Liver (tissue), 9 donors: ENCODE data around the gene GMDS. TPM values are rescaled to one million over a fixed set of nuclear protein-coding genes. Genes with fewer than 3 reads are reported as not detected.

Experiments
- DNase-seq: peaks from one replicate; pipeline ENCODE4 v3.0.0-alpha.2; 2017; ENCODE audit warnings: low spot score
- H3K27ac ChIP-seq, 2 donors: one replicate each; pipeline ENCODE4 v1.7.0; 2013; ENCODE audit warnings: inconsistent platforms in 2 of 2, low read length in 2 of 2, control low read depth in 1 of 2, low read depth in 1 of 2, mild to moderate bottlenecking in 1 of 2
- H3K27me3 ChIP-seq, 4 donors: one replicate each; pipeline versions ENCODE4 v1.6.1 to v1.7.0; 2013; ENCODE audit warnings: low read length in 3 of 4, inconsistent platforms in 1 of 4, mild to moderate bottlenecking in 1 of 4, moderate library complexity in 1 of 4; ENCODE audit not compliant: control insufficient read depth in 4 of 4, insufficient read depth in 4 of 4
- H3K36me3 ChIP-seq, 4 donors: one replicate each; pipeline versions ENCODE4 v1.6.1 to v1.7.0; 2013; ENCODE audit warnings: low read length in 3 of 4, mild to moderate bottlenecking in 3 of 4, low read depth in 1 of 4, moderate library complexity in 1 of 4; ENCODE audit not compliant: control insufficient read depth in 4 of 4, insufficient read depth in 3 of 4
- H3K4me1 ChIP-seq, 4 donors: one replicate each; pipeline versions ENCODE4 v1.6.1 to v1.7.0; 2013; ENCODE audit warnings: low read length in 3 of 4, mild to moderate bottlenecking in 3 of 4, moderate library complexity in 1 of 4; ENCODE audit not compliant: control insufficient read depth in 4 of 4, insufficient read depth in 4 of 4
- H3K4me3 ChIP-seq, 3 donors: one replicate each; pipeline versions ENCODE4 v1.6.1 to v1.7.0; 2013; ENCODE audit warnings: low read length in 3 of 3, control low read depth in 1 of 3, low read depth in 1 of 3, mild to moderate bottlenecking in 1 of 3
- H3K9ac ChIP-seq, 2 donors: one replicate each; pipeline ENCODE4 v1.7.0; 2013; ENCODE audit warnings: low read length in 2 of 2, mild to moderate bottlenecking in 2 of 2, moderate library complexity in 2 of 2, control low read depth in 1 of 2, low read depth in 1 of 2
- H3K9me3 ChIP-seq, 4 donors: one replicate each; pipeline versions ENCODE4 v1.6.1 to v1.7.0; 2013; ENCODE audit warnings: low read length in 3 of 4; ENCODE audit not compliant: control insufficient read depth in 4 of 4
- ATF3 ChIP-seq: IDR thresholded peaks from 2 replicates; pipeline ENCODE4 v1.6.1; 2016; ENCODE audit warnings: antibody characterized with exemption
- CTCF ChIP-seq: fragments of 150-350 bp; IDR thresholded peaks from 2 replicates; pipeline ENCODE4 v1.5.1; 2017; ENCODE audit warnings: improper control_type of control experiment, low read depth, low read length; ENCODE audit not compliant: missing input control
- EGR1 ChIP-seq, 2 donors: IDR thresholded peaks; 2 replicates each; pipeline ENCODE4 v1.6.1; 2016 to 2018; ENCODE audit warnings: antibody characterized with exemption in 2 of 2, low read depth in 2 of 2
- FOXA1 ChIP-seq: IDR thresholded peaks from 2 replicates; pipeline ENCODE4 v1.6.1; 2016; ENCODE audit warnings: antibody characterized with exemption
- GABPA ChIP-seq, 2 donors: IDR thresholded peaks in 1 of 2; conservative IDR thresholded peaks in 1 of 2; 2 replicates each; pipeline ENCODE4 v1.6.1; 2016; ENCODE audit warnings: antibody characterized with exemption in 2 of 2, mild to moderate bottlenecking in 1 of 2, moderate library complexity in 1 of 2
- HNF4A ChIP-seq, 2 donors: conservative IDR thresholded peaks; 2 replicates each; pipeline ENCODE4 v1.6.1; 2016; ENCODE audit warnings: antibody characterized with exemption in 2 of 2, mild to moderate bottlenecking in 2 of 2
- HNF4G ChIP-seq: IDR thresholded peaks from 2 replicates; pipeline ENCODE4 v1.6.1; 2016; ENCODE audit warnings: antibody characterized with exemption
- JUND ChIP-seq, 2 donors: IDR thresholded peaks; 2 replicates each; pipeline ENCODE4 v1.6.1; 2016; ENCODE audit warnings: antibody characterized with exemption in 2 of 2
- MAX ChIP-seq: IDR thresholded peaks from 2 replicates; pipeline ENCODE4 v1.6.1; 2016; ENCODE audit warnings: antibody characterized with exemption
- RAD21 ChIP-seq, 2 donors: IDR thresholded peaks; 2 replicates each; pipeline ENCODE4 v1.6.1; 2016; ENCODE audit warnings: antibody characterized with exemption in 2 of 2, mild to moderate bottlenecking in 2 of 2
- RXRA ChIP-seq, 2 donors: IDR thresholded peaks; 2 replicates each; pipeline ENCODE4 v1.6.1; 2017 to 2018; ENCODE audit warnings: antibody characterized with exemption in 2 of 2, mild to moderate bottlenecking in 1 of 2
- SP1 ChIP-seq: IDR thresholded peaks from 2 replicates; pipeline ENCODE4 v1.6.1; 2018; ENCODE audit warnings: antibody characterized with exemption, mild to moderate bottlenecking
- TAF1 ChIP-seq: conservative IDR thresholded peaks from 2 replicates; pipeline ENCODE4 v1.6.1; 2016; ENCODE audit warnings: antibody characterized with exemption, mild to moderate bottlenecking
- ZBTB33 ChIP-seq: IDR thresholded peaks from 2 replicates; pipeline ENCODE4 v1.6.1; 2016; ENCODE audit warnings: antibody characterized with exemption
- WGBS: extraction: QIAGEN DNeasy Blood & Tissue Kit; methylation state at CpG from one replicate; pipeline ENCODE4 v1.1.7; 2013; 5-methylcytosine and 5-hydroxymethylcytosine counted together
- polyA plus RNA-seq, 2 donors: library from polyadenylated mRNA; stranded (reverse) in 1 of 2; unstranded in 1 of 2; fragments of 200-250 nt in 1 of 2; fragments of >200 nt in 1 of 2; fragmentation: Nextera tagmentation in 1 of 2; extraction: Ambion mirVana in 1 of 2; gene quantifications; one replicate each; pipeline versions ENCODE4 v1.2.1 to v1.2.3, GENCODE V29; 2013 to 2015
- total RNA-seq, 2 donors: library from RNA; depleted of rRNA; stranded (reverse); fragments of >200 nt; gene quantifications; one replicate each; pipeline ENCODE4 v1.2.3, GENCODE V29; 2014
- donor health status: healthy.
- donor health status: healthy.
- donor health status: healthy.
- donor health status: healthy.
- donor health status: healthy.

GMDS gene
- total and polyA plus RNA-seq, 4 donors = 3.5 to 15.6 (median 13.0) TPM

DNA sequence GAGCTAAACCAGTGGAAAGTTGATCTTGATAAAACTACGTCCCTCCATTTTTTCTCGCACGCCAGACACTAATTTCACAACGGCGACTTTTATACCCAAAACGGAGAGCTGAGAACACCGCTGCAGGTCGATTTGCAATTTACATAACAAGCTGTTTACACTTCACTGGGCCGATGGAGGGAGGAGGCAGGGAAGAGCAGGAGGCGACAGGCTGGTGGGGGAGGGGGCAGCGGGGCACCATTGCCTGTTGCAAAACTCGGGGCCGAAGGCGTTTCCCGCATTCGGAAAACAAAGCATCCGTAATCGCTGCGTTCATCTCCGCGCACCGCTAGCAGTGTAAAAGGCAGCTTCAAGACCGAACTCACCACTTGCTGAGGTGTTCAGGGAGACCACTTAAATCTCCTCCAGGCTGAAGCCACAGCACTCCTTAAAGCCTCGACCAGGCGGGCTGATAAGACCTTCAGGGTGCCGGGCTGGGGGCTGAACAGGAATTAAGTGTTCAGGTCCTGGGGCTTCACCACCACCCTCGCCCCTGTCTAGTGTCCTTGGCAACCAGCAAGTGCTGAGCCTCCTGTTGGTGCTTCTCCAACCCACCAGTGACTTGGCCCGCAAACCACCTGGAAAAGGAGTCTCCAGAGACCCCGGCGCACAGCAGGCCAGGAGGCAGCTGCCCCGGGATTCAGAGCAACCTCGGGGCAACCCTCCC, 637.7 kb downstream of the GMDS start:
- Histone ChIP-seq H3K27me3 (peaks cover 0 to 30% (median 10%) of the 10 kb centered on the region in 4 donors), H3K9ac (no peak overlapping the region), H3K4me1 (peaks cover 26 to 63% (median 39%) of the 10 kb centered on the region in 4 donors), H3K27ac (no peak overlapping the region), H3K36me3 (no peaks in the 10 kb centered on the region), H3K9me3 (peaks cover 0 to 3% (median 0%) of the 10 kb centered on the region in 4 donors), H3K4me3 (peak overlapping the region in 1 of 3 donors; percentile 4)
- no peak for DNase-seq
- TF ChIP-seq HNF4G = no peak
- no peak for TF ChIP-seq JUND (IDR thresholded peaks at IDR 0.05)
- no peak for TF ChIP-seq RAD21 (IDR thresholded peaks at IDR 0.05)
- no peak for TF ChIP-seq CTCF
- no peak for TF ChIP-seq ZBTB33
- TF ChIP-seq FOXA1 = no peak
- TF ChIP-seq HNF4A (conservative IDR thresholded peaks at IDR 0.05) = peak in 1 of 2 donors; percentile 21
- TF ChIP-seq ATF3 = no peak
- WGBS = 7% methylated on average over 32 of the region's 32 CpGs

DNA sequence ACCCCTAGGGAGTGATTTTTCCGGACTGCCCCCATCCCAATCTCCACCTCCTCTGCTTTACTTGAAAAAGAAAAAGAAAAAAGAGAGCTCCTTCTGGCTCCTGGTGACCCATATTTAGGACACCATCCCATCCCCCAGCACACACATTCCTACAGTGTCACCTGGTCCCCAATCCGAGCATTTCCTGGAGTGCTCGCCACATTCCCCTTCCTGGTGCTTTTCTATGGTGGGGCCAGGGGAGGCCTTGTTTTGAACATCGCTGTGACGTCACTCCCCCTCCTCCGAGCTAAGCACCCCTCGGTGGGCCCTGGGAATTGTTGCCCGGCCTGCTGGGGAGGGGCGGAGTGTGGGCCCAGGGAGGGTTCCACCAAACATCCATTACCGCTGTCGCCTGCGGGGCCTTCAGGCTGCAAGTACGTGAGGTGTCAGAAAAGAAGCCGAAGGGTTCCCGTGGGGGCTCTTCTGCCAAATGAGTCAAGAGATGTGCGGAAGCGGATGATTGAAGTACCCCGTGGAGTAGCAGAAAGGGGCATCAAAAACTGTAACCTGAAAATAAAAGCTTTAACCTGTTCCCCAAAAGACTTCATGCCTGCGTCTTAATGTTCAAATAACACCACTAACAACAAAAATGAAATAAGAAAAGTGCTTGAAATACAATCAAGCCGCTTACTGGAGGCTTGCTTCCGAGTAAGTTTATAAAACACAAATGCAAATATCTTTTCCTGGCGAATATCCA, 638.5 kb downstream of the GMDS start:
- peaks cover 0 to 30% (median 10%) of the 10 kb centered on the region in 4 donors for H3K27me3 ChIP-seq
- no peak for DNase-seq
- 14% methylated on average over 22 of the region's 22 CpGs for WGBS
- no peak for TF ChIP-seq MAX
- TF ChIP-seq EGR1 (IDR thresholded peaks at IDR 0.05; ENCODE audit: low read depth in 2 of 2) = no peak
- TF ChIP-seq CTCF = no peak
- no peak for TF ChIP-seq HNF4G
- no peak for TF ChIP-seq JUND (IDR thresholded peaks at IDR 0.05)
- no peak for TF ChIP-seq TAF1
- TF ChIP-seq ATF3 = no peak
- TF ChIP-seq RAD21 (IDR thresholded peaks at IDR 0.05) = no peak
- no peak for TF ChIP-seq RXRA (IDR thresholded peaks at IDR 0.05)
- TF ChIP-seq SP1 = no peak
- TF ChIP-seq HNF4A (conservative IDR thresholded peaks at IDR 0.05) = no peak
- no peak for TF ChIP-seq GABPA (IDR thresholded peaks at IDR 0.05 in 1 of 2, conservative IDR thresholded peaks at IDR 0.05 in 1 of 2)
- H3K9me3 ChIP-seq = peaks cover 0 to 3% (median 0%) of the 10 kb centered on the region in 4 donors
- H3K36me3 ChIP-seq = no peaks in the 10 kb centered on the region
- H3K27ac ChIP-seq = no peak overlapping the region
- peak overlapping the region in 1 of 3 donors; percentile 4 for H3K4me3 ChIP-seq
- no peak overlapping the region for H3K9ac ChIP-seq
- H3K4me1 ChIP-seq = peaks cover 26 to 57% (median 36%) of the 10 kb centered on the region in 4 donors
